NB4 (cell line): ENCODE results near the gene DDAH1.

ENCODE experiments used
- MYC ChIP-seq: IDR thresholded peaks from 2 replicates; pipeline ENCODE4 v1.6.1; 2011; ENCODE audit warnings: low read depth, low read length
- POLR2A ChIP-seq: IDR thresholded peaks from 2 replicates; pipeline ENCODE4 v1.6.1; 2011; ENCODE audit warnings: mild to moderate bottlenecking; ENCODE audit not compliant: insufficient read length; ENCODE audit errors: extremely low read depth
- TF ChIP-seq, protein P1 (sequence below): IDR thresholded peaks from one replicate; pipeline ENCODE4 v1.5.1; 2012; ENCODE audit warnings: low read depth, low read length
- TF ChIP-seq, protein P2 (sequence below): IDR thresholded peaks from 2 replicates; pipeline ENCODE4 v1.6.1; 2011; ENCODE audit warnings: low read depth, low read length

DNA sequence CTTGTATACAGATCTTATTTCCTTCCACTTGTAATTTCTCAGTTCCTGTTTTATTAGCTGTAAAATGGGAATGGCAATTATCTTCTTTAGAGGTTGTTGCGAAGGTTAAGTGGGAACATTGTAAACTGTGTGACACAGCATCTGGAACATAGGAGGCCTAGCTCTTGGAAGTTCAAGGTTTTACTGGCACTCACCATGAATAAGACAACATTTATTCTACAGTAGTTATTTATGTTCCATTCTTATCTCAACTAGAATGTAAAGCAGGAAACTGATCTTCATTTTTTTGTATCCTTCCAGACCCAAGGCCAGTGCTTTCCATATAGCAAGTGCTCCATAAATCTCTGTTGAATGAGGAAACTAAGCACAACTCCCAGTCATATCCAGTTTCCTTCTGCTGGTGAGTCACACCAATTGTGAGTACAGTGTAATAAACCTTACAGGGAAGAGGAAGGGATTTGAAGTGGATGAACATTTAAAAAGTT is 189.9 kb downstream of the DDAH1 start:
- TF ChIP-seq, protein P1, sequence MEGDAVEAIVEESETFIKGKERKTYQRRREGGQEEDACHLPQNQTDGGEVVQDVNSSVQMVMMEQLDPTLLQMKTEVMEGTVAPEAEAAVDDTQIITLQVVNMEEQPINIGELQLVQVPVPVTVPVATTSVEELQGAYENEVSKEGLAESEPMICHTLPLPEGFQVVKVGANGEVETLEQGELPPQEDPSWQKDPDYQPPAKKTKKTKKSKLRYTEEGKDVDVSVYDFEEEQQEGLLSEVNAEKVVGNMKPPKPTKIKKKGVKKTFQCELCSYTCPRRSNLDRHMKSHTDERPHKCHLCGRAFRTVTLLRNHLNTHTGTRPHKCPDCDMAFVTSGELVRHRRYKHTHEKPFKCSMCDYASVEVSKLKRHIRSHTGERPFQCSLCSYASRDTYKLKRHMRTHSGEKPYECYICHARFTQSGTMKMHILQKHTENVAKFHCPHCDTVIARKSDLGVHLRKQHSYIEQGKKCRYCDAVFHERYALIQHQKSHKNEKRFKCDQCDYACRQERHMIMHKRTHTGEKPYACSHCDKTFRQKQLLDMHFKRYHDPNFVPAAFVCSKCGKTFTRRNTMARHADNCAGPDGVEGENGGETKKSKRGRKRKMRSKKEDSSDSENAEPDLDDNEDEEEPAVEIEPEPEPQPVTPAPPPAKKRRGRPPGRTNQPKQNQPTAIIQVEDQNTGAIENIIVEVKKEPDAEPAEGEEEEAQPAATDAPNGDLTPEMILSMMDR = no peak
- no peak for TF ChIP-seq POLR2A
- TF ChIP-seq, protein P2, sequence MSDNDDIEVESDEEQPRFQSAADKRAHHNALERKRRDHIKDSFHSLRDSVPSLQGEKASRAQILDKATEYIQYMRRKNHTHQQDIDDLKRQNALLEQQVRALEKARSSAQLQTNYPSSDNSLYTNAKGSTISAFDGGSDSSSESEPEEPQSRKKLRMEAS = no peak
- no peak for TF ChIP-seq MYC
